ENCODE measurements around the gene JMJD1C. TPM values are rescaled to one million over a fixed set of nuclear protein-coding genes. Genes with fewer than 3 reads are reported as not detected.

The JMJD1C gene
- total and polyA plus RNA-seq, 10 of the 15 experiments (the other 5 are each of a cell fraction or from before 2014, with no cell fraction given), result 31.2 to 83.3 (median 49.5) TPM

DNA sequence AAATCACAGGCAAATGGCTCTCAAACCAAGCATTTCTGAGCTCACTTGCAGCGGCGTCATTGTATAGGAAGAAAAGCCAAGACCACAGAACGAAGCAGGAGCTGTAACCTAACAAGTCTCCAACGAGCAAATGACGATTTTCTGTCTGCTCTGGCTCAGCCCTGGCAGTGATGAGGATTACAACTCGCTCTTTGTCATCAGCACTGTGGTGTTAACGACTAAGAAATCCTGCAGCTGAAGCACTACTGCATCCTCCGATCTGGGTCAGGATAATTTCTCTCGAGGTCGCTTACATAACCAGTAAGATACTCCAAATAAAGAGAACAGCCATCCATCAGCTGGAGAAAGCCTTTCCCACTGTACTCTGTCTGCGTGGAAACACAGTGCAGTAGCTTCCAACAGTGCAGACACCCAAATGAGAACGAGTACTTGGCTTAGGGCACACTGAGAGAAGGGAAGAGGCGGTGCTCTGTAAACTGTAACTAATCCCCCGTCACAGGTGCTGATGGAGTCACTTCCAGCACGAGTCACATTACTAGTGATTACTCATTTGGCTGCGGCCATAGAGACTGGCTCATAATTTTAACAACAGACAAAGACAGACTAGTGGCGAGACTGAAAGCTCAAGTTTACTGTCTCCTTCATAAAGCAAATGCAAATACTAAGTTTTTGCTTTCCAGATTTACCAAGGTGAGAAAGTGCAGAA is 196.8 kb downstream of the JMJD1C start (continued):
- TF ChIP-seq ATF3 (IDR thresholded peaks at IDR 0.05; ENCODE audit: borderline replicate concordance, extremely low read depth, low read depth, low read length) (no peak), TCF12 (IDR thresholded peaks at IDR 0.05; ENCODE audit: low read depth, low read length) (0 out of 2 replicates have a peak, but pooled peaks have one; percentile 69), RB1 (IDR thresholded peaks at IDR 0.05; ENCODE audit: borderline replicate concordance) (peak; percentile 38; the same call in 1 of the 2 replicates), CUX1 (IDR thresholded peaks at IDR 0.05; ENCODE audit: insufficient replicate concordance, low read depth, low read length) (no peak), SPI1 (IDR thresholded peaks at IDR 0.05; ENCODE audit: borderline replicate concordance, insufficient read depth, low read depth, low read length) (peak; percentile 46; the same call in 1 of the 2 replicates), IRF5 (IDR thresholded peaks at IDR 0.05; ENCODE audit: borderline replicate concordance) (no peak), ATF2 (IDR thresholded peaks at IDR 0.05; ENCODE audit: low read length) (peak; percentile 90), TCF7 (IDR thresholded peaks at IDR 0.05; ENCODE audit: borderline replicate concordance) (no peak; the same call in 1 of the 2 replicates), NR2C2 (IDR thresholded peaks at IDR 0.05; ENCODE audit: borderline replicate concordance, control insufficient read depth, insufficient read length, low read depth) (no peak), GATAD2B (conservative IDR thresholded peaks at IDR 0.05; ENCODE audit: low read depth) (no peak; the same call in 1 of the 2 replicates), HDGF (IDR thresholded peaks at IDR 0.05) (no peak), KAT2A (conservative IDR thresholded peaks at IDR 0.05; ENCODE audit: control insufficient read depth, low read depth, low read length) (no peak; the same call in 1 of the 2 replicates), MTA2 (IDR thresholded peaks at IDR 0.05; ENCODE audit: low read depth) (peak; percentile 79)
- TF ChIP-seq, protein P1, sequence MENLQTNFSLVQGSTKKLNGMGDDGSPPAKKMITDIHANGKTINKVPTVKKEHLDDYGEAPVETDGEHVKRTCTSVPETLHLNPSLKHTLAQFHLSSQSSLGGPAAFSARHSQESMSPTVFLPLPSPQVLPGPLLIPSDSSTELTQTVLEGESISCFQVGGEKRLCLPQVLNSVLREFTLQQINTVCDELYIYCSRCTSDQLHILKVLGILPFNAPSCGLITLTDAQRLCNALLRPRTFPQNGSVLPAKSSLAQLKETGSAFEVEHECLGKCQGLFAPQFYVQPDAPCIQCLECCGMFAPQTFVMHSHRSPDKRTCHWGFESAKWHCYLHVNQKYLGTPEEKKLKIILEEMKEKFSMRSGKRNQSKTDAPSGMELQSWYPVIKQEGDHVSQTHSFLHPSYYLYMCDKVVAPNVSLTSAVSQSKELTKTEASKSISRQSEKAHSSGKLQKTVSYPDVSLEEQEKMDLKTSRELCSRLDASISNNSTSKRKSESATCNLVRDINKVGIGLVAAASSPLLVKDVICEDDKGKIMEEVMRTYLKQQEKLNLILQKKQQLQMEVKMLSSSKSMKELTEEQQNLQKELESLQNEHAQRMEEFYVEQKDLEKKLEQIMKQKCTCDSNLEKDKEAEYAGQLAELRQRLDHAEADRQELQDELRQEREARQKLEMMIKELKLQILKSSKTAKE (IDR thresholded peaks at IDR 0.05; ENCODE audit: low read depth, poor library complexity, severe bottlenecking), result peak; percentile 99
- TF ChIP-seq, protein P2, sequence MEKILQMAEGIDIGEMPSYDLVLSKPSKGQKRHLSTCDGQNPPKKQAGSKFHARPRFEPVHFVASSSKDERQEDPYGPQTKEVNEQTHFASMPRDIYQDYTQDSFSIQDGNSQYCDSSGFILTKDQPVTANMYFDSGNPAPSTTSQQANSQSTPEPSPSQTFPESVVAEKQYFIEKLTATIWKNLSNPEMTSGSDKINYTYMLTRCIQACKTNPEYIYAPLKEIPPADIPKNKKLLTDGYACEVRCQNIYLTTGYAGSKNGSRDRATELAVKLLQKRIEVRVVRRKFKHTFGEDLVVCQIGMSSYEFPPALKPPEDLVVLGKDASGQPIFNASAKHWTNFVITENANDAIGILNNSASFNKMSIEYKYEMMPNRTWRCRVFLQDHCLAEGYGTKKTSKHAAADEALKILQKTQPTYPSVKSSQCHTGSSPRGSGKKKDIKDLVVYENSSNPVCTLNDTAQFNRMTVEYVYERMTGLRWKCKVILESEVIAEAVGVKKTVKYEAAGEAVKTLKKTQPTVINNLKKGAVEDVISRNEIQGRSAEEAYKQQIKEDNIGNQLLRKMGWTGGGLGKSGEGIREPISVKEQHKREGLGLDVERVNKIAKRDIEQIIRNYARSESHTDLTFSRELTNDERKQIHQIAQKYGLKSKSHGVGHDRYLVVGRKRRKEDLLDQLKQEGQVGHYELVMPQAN (conservative IDR thresholded peaks at IDR 0.05), result peak; percentile 70; the same call in 1 of the 2 replicates

Measured in GM12878 (cell line).